GM12872 (cell line): Measurements from ENCODE around the gene SYT5.

Experiments used
- CTCF ChIP-seq: IDR thresholded peaks from 3 replicates; pipeline ENCODE4 v1.5.1; 2011; ENCODE audit warnings: low read depth, mild to moderate bottlenecking, low read length, moderate library complexity; ENCODE audit not compliant: insufficient read depth

Gene SYT5

GRCh38 chr19:55226273-55226672, 46.2 kb upstream of the SYT5 start:
- TF ChIP-seq CTCF, result no peak

- no peak for TF ChIP-seq CTCF
These were observed 45.4 kb upstream of the SYT5 start for GRCh38 chr19:55225415-55225958.

- no peak for TF ChIP-seq CTCF
These were observed 44.1 kb upstream of the SYT5 start for GRCh38 chr19:55224038-55224665.

- TF ChIP-seq CTCF, result no peak
These were observed 43.4 kb upstream of the SYT5 start for GRCh38 chr19:55223291-55224037.

- no peak for TF ChIP-seq CTCF
These were observed 40.4 kb upstream of the SYT5 start for GRCh38 chr19:55220525-55220924.

- TF ChIP-seq CTCF, result no peak
These were observed 36.5 kb upstream of the SYT5 start for GRCh38 chr19:55216461-55217198.

- TF ChIP-seq CTCF, result no peak
These were observed 33.5 kb upstream of the SYT5 start for GRCh38 chr19:55213547-55213946.
